ENCODE measurements around the gene OLFM4.

OLFM4 gene

GRCh38 chr13:53073711-53074110 is 45.1 kb downstream of the OLFM4 start:
- DNase-seq: no peak

- DNase-seq: no peak
These were observed 45.5 kb downstream of the OLFM4 start for GRCh38 chr13:53074114-53074513.

- DNase-seq: no peak
These were observed 46.9 kb downstream of the OLFM4 start for GRCh38 chr13:53075356-53076041.

GRCh38 chr13:53079691-53080090 is 51.1 kb downstream of the OLFM4 start:
- no peak for DNase-seq

GRCh38 chr13:53088871-53089270 is 60.3 kb downstream of the OLFM4 start:
- no peak for DNase-seq

GRCh38 chr13:53089951-53090350 is 61.3 kb downstream of the OLFM4 start:
- DNase-seq: no peak

GRCh38 chr13:53090461-53090860 is 61.8 kb downstream of the OLFM4 start:
- no peak for DNase-seq

- no peak for DNase-seq
These were observed 64.3 kb downstream of the OLFM4 start for GRCh38 chr13:53092931-53093330.

- no peak for DNase-seq
These were observed 69.8 kb downstream of the OLFM4 start for GRCh38 chr13:53098455-53098854.

- DNase-seq: no peak
These were observed 71.9 kb downstream of the OLFM4 start for GRCh38 chr13:53100394-53101063.
